Body of pancreas (tissue), 4 donors: ENCODE data around the gene SLC25A25.

ENCODE experiments used
- POLR2A ChIP-seq, 3 donors: fragments of 450-650 bp; IDR thresholded peaks; one replicate each; pipeline ENCODE4 v1.6.1; 2016; ENCODE audit warnings: antibody characterized with exemption in 3 of 3, mild to moderate bottlenecking in 2 of 3
- TF ChIP-seq, protein P1 (sequence below), 7 experiments: fragments of 450-650 bp in 4 of 7; fragments of 200-600 bp in 3 of 7; sonication (generic) in 3 of 7; IDR thresholded peaks; one replicate each; pipeline ENCODE4 v1.5.1; 2016 to 2019; ENCODE audit warnings: antibody characterized with exemption in 7 of 7

DNA sequence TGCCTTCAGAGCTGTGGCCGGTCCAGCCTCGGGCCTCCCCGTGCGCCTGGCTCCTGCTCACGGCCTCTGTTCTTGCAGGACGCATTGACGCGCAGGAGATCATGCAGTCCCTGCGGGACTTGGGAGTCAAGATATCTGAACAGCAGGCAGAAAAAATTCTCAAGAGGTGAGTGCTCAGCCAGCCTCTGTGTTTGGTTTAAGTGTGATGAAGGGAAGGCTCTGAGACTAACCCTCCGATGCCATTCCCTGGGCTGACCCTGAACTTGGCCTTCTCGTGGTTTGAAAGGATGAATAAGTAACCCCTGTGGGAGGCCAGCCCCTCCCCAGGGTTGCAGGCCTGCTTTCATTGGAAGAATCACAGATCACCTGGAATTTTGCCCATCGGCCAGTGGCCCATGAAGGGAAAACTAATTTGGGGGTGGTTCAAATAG is 33.2 kb downstream of the SLC25A25 start:
- TF ChIP-seq, protein P1, sequence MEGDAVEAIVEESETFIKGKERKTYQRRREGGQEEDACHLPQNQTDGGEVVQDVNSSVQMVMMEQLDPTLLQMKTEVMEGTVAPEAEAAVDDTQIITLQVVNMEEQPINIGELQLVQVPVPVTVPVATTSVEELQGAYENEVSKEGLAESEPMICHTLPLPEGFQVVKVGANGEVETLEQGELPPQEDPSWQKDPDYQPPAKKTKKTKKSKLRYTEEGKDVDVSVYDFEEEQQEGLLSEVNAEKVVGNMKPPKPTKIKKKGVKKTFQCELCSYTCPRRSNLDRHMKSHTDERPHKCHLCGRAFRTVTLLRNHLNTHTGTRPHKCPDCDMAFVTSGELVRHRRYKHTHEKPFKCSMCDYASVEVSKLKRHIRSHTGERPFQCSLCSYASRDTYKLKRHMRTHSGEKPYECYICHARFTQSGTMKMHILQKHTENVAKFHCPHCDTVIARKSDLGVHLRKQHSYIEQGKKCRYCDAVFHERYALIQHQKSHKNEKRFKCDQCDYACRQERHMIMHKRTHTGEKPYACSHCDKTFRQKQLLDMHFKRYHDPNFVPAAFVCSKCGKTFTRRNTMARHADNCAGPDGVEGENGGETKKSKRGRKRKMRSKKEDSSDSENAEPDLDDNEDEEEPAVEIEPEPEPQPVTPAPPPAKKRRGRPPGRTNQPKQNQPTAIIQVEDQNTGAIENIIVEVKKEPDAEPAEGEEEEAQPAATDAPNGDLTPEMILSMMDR (IDR thresholded peaks at IDR 0.05) = no peak
- no peak for TF ChIP-seq POLR2A (IDR thresholded peaks at IDR 0.05)
